ENCODE results near the gene MT1E.
A peak's percentile ranks its signal among the peaks of the same experiment; 100 is the strongest.

MT1E gene

DNA sequence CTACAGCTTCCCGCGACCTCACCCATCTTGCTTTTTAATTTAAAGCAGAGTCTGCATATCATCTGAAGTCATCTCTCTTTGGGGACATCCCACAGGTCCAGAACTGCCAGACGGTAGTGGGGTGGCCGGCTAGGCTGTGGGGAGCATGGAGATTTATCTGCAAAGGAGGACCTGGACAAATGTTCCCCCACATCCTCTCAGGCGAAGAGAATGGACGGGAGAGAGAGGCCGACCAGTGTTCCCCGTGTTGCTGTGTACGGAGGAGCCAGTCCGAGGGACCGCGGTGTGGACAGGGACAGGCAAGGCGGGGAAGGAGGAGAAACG, 6.2 kb downstream of the MT1E start:
- TF ChIP-seq, protein P1, sequence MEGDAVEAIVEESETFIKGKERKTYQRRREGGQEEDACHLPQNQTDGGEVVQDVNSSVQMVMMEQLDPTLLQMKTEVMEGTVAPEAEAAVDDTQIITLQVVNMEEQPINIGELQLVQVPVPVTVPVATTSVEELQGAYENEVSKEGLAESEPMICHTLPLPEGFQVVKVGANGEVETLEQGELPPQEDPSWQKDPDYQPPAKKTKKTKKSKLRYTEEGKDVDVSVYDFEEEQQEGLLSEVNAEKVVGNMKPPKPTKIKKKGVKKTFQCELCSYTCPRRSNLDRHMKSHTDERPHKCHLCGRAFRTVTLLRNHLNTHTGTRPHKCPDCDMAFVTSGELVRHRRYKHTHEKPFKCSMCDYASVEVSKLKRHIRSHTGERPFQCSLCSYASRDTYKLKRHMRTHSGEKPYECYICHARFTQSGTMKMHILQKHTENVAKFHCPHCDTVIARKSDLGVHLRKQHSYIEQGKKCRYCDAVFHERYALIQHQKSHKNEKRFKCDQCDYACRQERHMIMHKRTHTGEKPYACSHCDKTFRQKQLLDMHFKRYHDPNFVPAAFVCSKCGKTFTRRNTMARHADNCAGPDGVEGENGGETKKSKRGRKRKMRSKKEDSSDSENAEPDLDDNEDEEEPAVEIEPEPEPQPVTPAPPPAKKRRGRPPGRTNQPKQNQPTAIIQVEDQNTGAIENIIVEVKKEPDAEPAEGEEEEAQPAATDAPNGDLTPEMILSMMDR (IDR thresholded peaks at IDR 0.05; ENCODE audit: control insufficient read depth, insufficient read depth, low read depth, low read length, missing control alignments), result no peak
- DNase-seq (ENCODE audit: low read depth), result no peak
- H3K4me3 ChIP-seq (ENCODE audit: control insufficient read depth, low read depth, low read length), result peak overlapping the region; percentile 50

DNA sequence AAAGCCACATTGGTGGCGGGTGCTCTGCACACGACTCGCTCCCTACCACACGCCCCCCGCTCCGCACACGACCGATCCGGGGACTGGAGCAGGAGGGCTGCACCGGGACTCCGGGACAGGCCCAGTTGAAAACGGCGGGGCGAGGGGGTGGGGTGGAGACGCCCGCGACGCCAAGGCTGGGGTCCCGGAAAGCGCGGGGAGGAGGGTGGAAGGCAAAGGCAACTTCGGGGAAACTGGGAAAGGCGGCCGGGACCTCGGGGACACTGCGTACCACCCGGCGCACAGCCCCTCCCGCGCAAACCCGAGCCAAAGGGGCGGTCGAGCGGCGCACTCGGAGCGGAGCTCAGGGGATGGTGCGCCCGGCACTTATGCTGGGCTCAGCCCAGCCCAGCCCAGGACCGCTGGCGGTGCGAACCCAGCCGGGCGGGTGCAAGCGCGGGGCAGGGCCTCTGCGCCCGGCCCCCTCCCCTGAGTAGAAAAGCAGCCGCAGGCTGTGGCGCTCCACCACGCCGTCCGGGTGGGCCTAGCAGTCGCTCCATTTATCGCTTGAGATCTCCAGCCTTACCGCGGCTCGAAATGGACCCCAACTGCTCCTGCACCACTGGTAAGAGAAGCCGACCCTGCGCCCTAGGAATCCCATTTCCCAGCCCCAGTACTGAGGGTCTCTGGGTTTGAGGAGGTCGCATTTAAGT, 6.7 kb downstream of the MT1E start, which contains the start of gene MT1M:
Gene MT1M (plus strand): TSS at position 504 of the 692 bp plus-strand sequence. CDS start 73 bp downstream, at position 577.
- TF ChIP-seq, protein P1 (IDR thresholded peaks at IDR 0.05; ENCODE audit: control insufficient read depth, insufficient read depth, low read depth, low read length, missing control alignments), result no peak
- DNase-seq (ENCODE audit: low read depth), result no peak
- H3K4me3 ChIP-seq (ENCODE audit: control insufficient read depth, low read depth, low read length), result peak within 1 kb of the TSS; percentile 50

DNA sequence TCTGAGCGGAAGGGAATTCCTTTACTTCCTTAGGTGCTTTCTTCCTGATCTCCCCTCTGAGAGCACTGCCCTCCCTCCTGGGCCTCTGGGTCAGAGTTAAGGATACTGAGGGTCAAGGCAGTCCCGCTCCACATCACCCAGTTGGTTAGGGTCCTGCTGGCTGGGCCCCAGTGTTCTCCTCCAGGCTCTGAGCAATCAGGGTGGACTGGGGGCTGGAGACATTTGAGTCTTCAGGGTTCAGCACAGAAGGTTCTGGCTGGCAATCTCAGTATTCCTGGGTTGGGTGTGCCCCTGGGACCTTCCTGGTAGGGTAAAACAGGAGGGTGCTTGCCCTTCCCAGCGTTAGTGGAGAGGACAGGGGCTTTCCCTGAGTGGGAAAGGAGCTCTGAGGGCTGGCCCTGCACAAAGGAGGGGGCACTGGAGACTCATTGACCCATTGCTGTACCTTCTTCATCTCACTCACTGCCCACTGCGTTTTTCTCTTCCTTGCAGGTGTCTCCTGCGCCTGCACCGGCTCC, 7.3 kb downstream of the MT1E start:
- no peak for DNase-seq (ENCODE audit: low read depth)
- TF ChIP-seq, protein P1 (IDR thresholded peaks at IDR 0.05; ENCODE audit: control insufficient read depth, insufficient read depth, low read depth, low read length, missing control alignments), result no peak
- H3K4me3 ChIP-seq (ENCODE audit: control insufficient read depth, low read depth, low read length), result peak overlapping the region; percentile 50

DNA sequence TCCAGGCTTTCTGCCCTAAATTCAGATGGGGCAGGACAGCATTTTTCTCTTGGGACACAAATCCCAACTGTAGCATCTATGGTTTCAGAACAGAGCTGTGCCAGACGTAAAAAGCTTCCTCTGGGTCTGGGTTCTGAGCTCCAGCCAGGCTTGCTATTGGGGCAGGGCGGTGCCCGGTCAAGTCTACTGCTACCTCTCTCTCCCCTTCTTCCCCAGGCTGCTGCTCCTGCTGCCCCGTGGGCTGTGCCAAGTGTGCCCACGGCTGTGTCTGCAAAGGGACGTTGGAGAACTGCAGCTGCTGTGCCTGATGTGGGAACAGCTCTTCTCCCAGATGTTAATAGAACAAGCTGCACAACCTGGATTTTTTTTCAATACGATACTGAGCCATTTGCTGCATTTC, 8.0 kb downstream of the MT1E start:
- TF ChIP-seq, protein P1 (IDR thresholded peaks at IDR 0.05; ENCODE audit: control insufficient read depth, insufficient read depth, low read depth, low read length, missing control alignments), result no peak
- no peak overlapping the region for H3K4me3 ChIP-seq (ENCODE audit: control insufficient read depth, low read depth, low read length)
- DNase-seq (ENCODE audit: low read depth), result no peak

DNA sequence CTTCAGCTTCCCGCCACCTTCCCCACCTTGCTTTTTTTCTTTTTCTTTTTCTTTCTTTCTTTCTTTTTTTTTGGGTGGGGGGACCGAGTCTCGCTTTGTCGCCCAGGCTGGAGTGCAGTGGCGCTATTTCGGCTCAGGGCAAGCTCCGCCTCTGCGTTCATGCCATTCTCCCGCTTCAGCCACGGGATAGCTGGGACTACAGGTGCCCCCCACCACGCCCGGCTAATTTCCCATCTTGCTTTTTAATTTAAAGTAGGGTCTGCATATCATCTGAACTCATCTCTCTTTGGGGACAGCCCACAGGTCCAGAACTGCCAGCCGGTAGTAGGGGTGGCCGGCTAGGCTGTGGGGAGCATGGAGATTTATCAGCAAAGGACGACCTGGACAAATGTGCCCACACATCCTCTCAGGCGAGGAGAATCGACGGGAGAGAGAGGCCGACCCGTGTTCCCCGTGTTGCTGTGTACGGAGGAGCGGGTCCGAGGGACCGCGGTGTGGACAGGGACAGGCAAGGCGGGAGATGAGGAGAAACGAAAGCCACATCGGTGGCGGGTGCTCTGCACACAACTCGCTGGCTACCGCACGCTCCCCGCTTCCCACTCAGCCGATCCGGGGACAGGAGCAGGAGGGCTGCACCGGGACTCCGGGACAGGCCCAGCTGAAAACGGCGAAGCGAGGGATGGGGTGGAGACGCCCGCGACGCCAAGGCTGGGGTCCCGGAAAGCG, 9.3 kb downstream of the MT1E start:
- DNase-seq (ENCODE audit: low read depth), result no peak
- TF ChIP-seq, protein P1 (IDR thresholded peaks at IDR 0.05; ENCODE audit: control insufficient read depth, insufficient read depth, low read depth, low read length, missing control alignments), result no peak
- no peak overlapping the region for H3K4me3 ChIP-seq (ENCODE audit: control insufficient read depth, low read depth, low read length)

DNA sequence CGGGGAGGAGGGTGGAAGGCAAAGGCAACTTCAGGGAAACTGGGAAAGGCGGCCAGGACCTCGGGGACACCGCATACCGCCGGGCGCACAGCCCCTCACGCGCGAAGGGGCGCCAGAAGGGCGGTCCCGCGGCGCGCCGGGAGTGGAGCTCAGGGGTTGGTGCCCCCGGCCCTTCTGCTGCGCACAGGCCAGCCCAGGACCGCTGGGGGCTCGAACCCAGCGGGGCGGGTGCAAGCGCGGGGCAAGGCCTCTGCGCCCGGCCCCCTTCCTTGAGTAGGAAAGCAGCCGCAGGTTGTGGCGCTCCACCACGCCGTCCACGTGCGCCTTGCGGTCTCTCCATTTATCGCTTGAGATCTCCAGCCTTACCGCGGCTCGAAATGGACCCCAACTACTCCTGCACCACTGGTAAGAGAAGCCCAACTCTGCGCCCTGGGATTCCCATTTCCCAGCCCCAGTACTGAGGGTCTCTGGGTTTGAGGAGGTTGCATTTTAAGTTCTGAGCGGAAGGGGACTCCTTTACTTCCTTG, 9.9 kb downstream of the MT1E start:
- no peak for DNase-seq (ENCODE audit: low read depth)
- no peak overlapping the region for H3K4me3 ChIP-seq (ENCODE audit: control insufficient read depth, low read depth, low read length)
- TF ChIP-seq, protein P1 (IDR thresholded peaks at IDR 0.05; ENCODE audit: control insufficient read depth, insufficient read depth, low read depth, low read length, missing control alignments), result no peak

All from AG09309 (cell line).